Measurements from ENCODE around the gene CNTNAP5.

The CNTNAP5 gene

DNA sequence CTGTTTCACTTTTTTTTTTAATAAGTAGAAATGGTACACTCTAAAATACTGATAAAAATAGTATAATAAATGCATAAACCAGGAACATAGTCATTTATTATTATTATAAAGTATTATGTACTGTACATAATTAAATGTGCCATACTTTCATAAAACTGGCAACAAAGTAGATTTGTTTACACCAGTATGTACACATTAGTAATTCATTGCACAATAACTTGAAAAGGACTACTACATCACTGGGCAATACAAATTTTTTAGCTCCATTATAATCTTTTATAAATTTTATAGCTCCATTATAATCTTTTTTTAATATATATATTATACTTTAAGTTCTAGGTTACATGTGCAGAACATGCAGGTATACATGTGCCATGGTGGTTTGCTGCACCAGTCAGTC lies 636.5 kb downstream of the CNTNAP5 start:
- TF ChIP-seq, protein P1, sequence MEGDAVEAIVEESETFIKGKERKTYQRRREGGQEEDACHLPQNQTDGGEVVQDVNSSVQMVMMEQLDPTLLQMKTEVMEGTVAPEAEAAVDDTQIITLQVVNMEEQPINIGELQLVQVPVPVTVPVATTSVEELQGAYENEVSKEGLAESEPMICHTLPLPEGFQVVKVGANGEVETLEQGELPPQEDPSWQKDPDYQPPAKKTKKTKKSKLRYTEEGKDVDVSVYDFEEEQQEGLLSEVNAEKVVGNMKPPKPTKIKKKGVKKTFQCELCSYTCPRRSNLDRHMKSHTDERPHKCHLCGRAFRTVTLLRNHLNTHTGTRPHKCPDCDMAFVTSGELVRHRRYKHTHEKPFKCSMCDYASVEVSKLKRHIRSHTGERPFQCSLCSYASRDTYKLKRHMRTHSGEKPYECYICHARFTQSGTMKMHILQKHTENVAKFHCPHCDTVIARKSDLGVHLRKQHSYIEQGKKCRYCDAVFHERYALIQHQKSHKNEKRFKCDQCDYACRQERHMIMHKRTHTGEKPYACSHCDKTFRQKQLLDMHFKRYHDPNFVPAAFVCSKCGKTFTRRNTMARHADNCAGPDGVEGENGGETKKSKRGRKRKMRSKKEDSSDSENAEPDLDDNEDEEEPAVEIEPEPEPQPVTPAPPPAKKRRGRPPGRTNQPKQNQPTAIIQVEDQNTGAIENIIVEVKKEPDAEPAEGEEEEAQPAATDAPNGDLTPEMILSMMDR (conservative IDR thresholded peaks at IDR 0.05; ENCODE audit: low read depth), result no peak
- ChIA-PET POLR2A (ENCODE audit: low non-redundant PET) (no interaction called here), CTCF (no interaction called here)
- no peak for DNase-seq (ENCODE audit: low spot score)
- H3K27ac ChIP-seq, result no peak overlapping the region

DNA sequence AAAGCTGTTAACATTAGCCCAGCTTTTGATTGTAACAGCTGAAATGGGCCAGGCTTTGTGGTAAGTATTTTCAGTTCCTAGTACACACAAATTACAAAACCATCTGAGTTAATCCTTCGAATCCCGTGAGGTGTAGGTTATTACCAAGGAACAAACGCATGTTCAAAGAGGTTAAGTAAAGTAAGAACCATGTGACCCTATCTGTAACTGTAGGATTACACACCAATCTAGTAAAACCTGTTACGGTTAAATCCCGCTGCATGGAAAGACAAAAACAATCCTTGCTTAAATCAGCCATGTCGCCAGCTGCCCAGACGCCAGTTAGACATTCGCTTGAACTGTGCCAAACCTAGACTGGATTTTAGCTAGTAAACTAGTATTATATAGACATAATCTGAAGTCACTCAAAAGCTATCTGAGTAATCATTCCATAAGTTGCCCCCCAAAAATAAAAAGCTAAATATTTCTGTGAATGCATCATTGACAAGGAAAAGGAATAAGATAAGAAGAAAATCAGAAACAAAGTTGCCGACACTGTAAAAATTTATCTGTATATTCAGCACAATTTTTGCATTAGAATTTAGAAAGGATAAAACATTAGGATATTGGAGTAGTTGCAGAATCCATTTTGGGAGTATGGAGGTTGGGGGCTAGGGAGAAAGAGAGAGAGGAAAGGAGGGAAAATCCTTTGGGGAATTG lies 638.0 kb downstream of the CNTNAP5 start:
- DNase-seq (ENCODE audit: low spot score), result no peak
- TF ChIP-seq, protein P1 (conservative IDR thresholded peaks at IDR 0.05; ENCODE audit: low read depth), result no peak
- ChIA-PET CTCF (interaction anchor here (0.5 kb wide), 1 partner anchor 541 kb away, joined by 6 read pairs; no protein-coding TSS in a partner anchor), POLR2A (ENCODE audit: low non-redundant PET) (no interaction called here)
- no peak overlapping the region for H3K27ac ChIP-seq

DNA sequence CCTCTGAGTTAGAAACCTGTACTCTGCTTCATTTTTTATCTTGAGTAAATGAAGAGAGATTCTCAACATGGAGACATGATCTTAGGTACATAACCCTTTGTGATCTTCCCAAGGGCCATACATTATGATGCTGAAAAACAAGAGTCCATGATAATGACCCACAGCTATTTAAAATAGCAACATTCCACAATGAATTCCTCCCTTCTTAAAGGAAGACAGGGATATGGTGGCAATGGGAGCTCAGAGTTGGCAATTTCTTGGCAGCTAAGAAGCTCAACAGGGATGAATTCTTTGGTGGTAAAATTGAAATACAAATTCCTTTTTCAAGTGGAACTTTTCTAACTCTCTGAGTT lies 638.5 kb downstream of the CNTNAP5 start:
- no peak overlapping the region for H3K27ac ChIP-seq
- TF ChIP-seq, protein P1 (conservative IDR thresholded peaks at IDR 0.05; ENCODE audit: low read depth), result no peak
- CTCF ChIA-PET, result interaction anchor here (0.5 to 0.6 kb wide), 2 partner anchors 540 to 1485 kb away, joined by 3 to 6 read pairs; no protein-coding TSS in a partner anchor
- POLR2A ChIA-PET (ENCODE audit: low non-redundant PET), result no interaction called here
- no peak for DNase-seq (ENCODE audit: low spot score)

DNA sequence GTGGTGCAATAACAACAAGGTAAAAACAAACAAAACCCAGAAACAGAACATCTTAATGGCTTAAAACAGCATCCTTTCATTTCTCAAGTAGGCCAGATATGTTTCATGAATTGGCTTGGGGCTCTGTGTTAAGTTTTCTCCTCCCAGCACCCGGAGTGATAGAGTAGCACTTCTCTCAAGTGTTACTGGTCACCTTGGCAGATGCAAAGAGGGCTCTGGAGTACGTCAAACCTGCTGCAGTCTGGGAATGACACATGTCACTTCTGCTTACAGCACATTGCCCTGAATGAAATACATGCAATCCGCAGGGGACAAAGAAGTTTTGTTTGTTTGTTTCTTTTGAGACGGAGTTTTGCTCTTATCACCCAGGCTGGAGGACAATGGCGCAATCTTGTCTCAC lies 639.3 kb downstream of the CNTNAP5 start:
- no peak for DNase-seq (ENCODE audit: low spot score)
- CTCF ChIA-PET, result interaction anchor here (0.6 kb wide), 1 partner anchor 1484 kb away, joined by 3 read pairs; no protein-coding TSS in a partner anchor
- POLR2A ChIA-PET (ENCODE audit: low non-redundant PET), result no interaction called here
- TF ChIP-seq, protein P1 (conservative IDR thresholded peaks at IDR 0.05; ENCODE audit: low read depth), result no peak
- no peak overlapping the region for H3K27ac ChIP-seq

DNA sequence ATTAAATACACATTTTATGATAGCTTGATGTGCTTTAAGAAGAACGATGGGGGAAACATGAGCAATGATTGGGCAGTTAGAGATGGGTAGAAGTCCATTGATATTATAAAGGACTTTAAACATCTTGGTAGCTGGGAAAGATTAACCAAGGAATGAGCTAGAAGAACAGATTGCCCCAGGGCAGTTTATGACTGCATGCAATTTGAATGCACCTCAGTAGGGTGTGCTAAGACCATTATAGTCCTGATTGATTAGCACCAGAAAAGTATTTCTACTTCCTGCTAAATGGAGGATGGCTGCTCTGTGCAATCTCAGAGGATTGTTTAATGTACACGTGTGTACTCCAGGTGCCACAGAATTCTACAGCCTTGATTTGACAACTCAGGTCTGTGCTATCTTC lies 641.9 kb downstream of the CNTNAP5 start:
- H3K27ac ChIP-seq, result no peak overlapping the region
- TF ChIP-seq, protein P1 (conservative IDR thresholded peaks at IDR 0.05; ENCODE audit: low read depth), result no peak
- POLR2A ChIA-PET (ENCODE audit: low non-redundant PET), result no interaction called here
- DNase-seq (ENCODE audit: low spot score), result peak; percentile 1
- CTCF ChIA-PET, result no interaction called here

DNA sequence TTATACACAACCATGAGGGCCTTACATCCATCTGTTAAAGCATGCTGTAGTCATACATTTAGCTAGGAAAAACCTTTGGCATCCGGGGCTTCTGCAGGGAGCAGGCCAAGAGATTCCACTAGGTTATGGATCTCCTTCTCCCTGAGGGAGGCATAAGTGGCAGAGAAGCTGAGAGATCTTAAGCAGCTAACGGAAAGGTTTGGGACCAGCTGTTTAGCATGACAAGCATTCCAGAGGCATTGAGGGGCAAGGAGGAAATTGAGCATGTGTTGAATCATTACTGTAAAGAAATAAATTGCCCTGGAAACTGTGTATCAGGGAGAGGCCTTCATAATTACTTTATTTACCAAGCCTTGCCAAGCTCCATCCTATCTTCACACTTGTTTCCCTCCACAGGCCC lies 643.1 kb downstream of the CNTNAP5 start:
- ChIA-PET POLR2A (ENCODE audit: low non-redundant PET) (no interaction called here), CTCF (no interaction called here)
- H3K27ac ChIP-seq, result no peak overlapping the region
- no peak for DNase-seq (ENCODE audit: low spot score)
- TF ChIP-seq, protein P1 (conservative IDR thresholded peaks at IDR 0.05; ENCODE audit: low read depth), result no peak
